Measurements from ENCODE around the gene STOM. TPM values are rescaled to one million over a fixed set of nuclear protein-coding genes. Genes with fewer than 3 reads are reported as not detected.

The STOM gene
- total RNA-seq, 3 donors from 2014 or later (not counting 1 experiment from before 2014, with no cell fraction given): 185 to 241 (median 189) TPM

- H3K27me3 Mint-ChIP-seq (ENCODE audit: low read depth in 2 of 2): no peaks in the 10 kb centered on the region
- H3K4me3 ChIP-seq (ENCODE audit: low read length): no peak overlapping the region
- DNase-seq (no peak), ATAC-seq (no peak)
- H3K27me3 ChIP-seq (ENCODE audit: control insufficient read depth, insufficient read depth, low read length): no peaks in the 10 kb centered on the region
- H3K4me1 ChIP-seq (ENCODE audit: control insufficient read depth, insufficient read depth, low read length): peaks cover 24% of the 10 kb centered on the region
- peaks cover 0 to 3% of the 10 kb centered on the region in 2 donors for H3K9me3 Mint-ChIP-seq
- H3K27ac ChIP-seq (ENCODE audit: low read length): no peak overlapping the region
- peak overlapping the region in 1 of 2 donors; percentile 59 for H3K27ac Mint-ChIP-seq
- intact Hi-C loops (cut with micrococcal nuclease): no loop called here
- H3K36me3 Mint-ChIP-seq: peaks cover 29% of the 10 kb centered on the region
- H3K4me3 Mint-ChIP-seq: no peak overlapping the region
- H3K9me3 ChIP-seq (ENCODE audit: control insufficient read depth, insufficient read depth, low read length): no peaks in the 10 kb centered on the region
- peaks cover 88% of the 10 kb centered on the region for H3K36me3 ChIP-seq (ENCODE audit: control insufficient read depth, insufficient read depth, low read length)
- 90% methylated on average over 6 of the region's 8 CpGs for WGBS (ENCODE audit: insufficient coverage)
- TF ChIP-seq, protein P1, sequence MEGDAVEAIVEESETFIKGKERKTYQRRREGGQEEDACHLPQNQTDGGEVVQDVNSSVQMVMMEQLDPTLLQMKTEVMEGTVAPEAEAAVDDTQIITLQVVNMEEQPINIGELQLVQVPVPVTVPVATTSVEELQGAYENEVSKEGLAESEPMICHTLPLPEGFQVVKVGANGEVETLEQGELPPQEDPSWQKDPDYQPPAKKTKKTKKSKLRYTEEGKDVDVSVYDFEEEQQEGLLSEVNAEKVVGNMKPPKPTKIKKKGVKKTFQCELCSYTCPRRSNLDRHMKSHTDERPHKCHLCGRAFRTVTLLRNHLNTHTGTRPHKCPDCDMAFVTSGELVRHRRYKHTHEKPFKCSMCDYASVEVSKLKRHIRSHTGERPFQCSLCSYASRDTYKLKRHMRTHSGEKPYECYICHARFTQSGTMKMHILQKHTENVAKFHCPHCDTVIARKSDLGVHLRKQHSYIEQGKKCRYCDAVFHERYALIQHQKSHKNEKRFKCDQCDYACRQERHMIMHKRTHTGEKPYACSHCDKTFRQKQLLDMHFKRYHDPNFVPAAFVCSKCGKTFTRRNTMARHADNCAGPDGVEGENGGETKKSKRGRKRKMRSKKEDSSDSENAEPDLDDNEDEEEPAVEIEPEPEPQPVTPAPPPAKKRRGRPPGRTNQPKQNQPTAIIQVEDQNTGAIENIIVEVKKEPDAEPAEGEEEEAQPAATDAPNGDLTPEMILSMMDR (IDR thresholded peaks at IDR 0.05): no peak
- H3K4me1 Mint-ChIP-seq: peaks cover 71 to 81% of the 10 kb centered on the region in 2 donors
These were observed 21.0 kb downstream of the STOM start for GRCh38 chr9:121349009-121349408.

- no peak for DNase-seq
- no peak overlapping the region for H3K4me3 Mint-ChIP-seq
- intact Hi-C loops (cut with micrococcal nuclease): no loop called here
- peaks cover 71 to 81% of the 10 kb centered on the region in 2 donors for H3K4me1 Mint-ChIP-seq
- TF ChIP-seq, protein P1 (IDR thresholded peaks at IDR 0.05): no peak
- peaks cover 37% of the 10 kb centered on the region for H3K36me3 Mint-ChIP-seq
- no peak overlapping the region for H3K27ac Mint-ChIP-seq
- H3K27me3 Mint-ChIP-seq (ENCODE audit: low read depth in 2 of 2): no peaks in the 10 kb centered on the region
- Histone ChIP-seq H3K36me3 (ENCODE audit: control insufficient read depth, insufficient read depth, low read length) (peaks cover 93% of the 10 kb centered on the region), H3K4me3 (ENCODE audit: low read length) (no peak overlapping the region), H3K9me3 (ENCODE audit: control insufficient read depth, insufficient read depth, low read length) (no peaks in the 10 kb centered on the region), H3K27ac (ENCODE audit: low read length) (no peak overlapping the region), H3K4me1 (ENCODE audit: control insufficient read depth, insufficient read depth, low read length) (peaks cover 26% of the 10 kb centered on the region), H3K27me3 (ENCODE audit: control insufficient read depth, insufficient read depth, low read length) (no peaks in the 10 kb centered on the region)
- no peak for ATAC-seq
- H3K9me3 Mint-ChIP-seq: no peaks in the 10 kb centered on the region
- 95% methylated on average over 3 of the region's 3 CpGs for WGBS (ENCODE audit: insufficient coverage)
These were observed 21.8 kb downstream of the STOM start for GRCh38 chr9:121348221-121348620.

- DNase-seq (no peak), ATAC-seq (no peak)
- 96% methylated on average over 3 of the region's 3 CpGs for WGBS (ENCODE audit: insufficient coverage)
- H3K4me3 ChIP-seq (ENCODE audit: low read length): no peak overlapping the region
- peak overlapping the region; percentile 71 to 81 for H3K27ac Mint-ChIP-seq
- H3K9me3 ChIP-seq (ENCODE audit: control insufficient read depth, insufficient read depth, low read length): no peaks in the 10 kb centered on the region
- peaks cover 63 to 70% of the 10 kb centered on the region in 2 donors for H3K4me1 Mint-ChIP-seq
- no peak overlapping the region for H3K27ac ChIP-seq (ENCODE audit: low read length)
- intact Hi-C loops (cut with micrococcal nuclease): no loop called here
- no peaks in the 10 kb centered on the region for H3K9me3 Mint-ChIP-seq
- peaks cover 84% of the 10 kb centered on the region for H3K36me3 ChIP-seq (ENCODE audit: control insufficient read depth, insufficient read depth, low read length)
- TF ChIP-seq, protein P1 (IDR thresholded peaks at IDR 0.05): no peak
- H3K4me3 Mint-ChIP-seq: peak overlapping the region; percentile 31
- H3K27me3 Mint-ChIP-seq (ENCODE audit: low read depth in 2 of 2): no peaks in the 10 kb centered on the region
- H3K27me3 ChIP-seq (ENCODE audit: control insufficient read depth, insufficient read depth, low read length): no peaks in the 10 kb centered on the region
- peaks cover 52% of the 10 kb centered on the region for H3K36me3 Mint-ChIP-seq
- peaks cover 10% of the 10 kb centered on the region for H3K4me1 ChIP-seq (ENCODE audit: control insufficient read depth, insufficient read depth, low read length)
These were observed 25.0 kb downstream of the STOM start for GRCh38 chr9:121345070-121345469.

- H3K4me3 Mint-ChIP-seq: no peak overlapping the region
- TF ChIP-seq, protein P1 (IDR thresholded peaks at IDR 0.05): no peak
- no peak for ATAC-seq
- peak overlapping the region; percentile 71 to 81 for H3K27ac Mint-ChIP-seq
- H3K36me3 Mint-ChIP-seq: peaks cover 50% of the 10 kb centered on the region
- intact Hi-C loops (cut with micrococcal nuclease): no loop called here
- no peak overlapping the region for H3K27ac ChIP-seq (ENCODE audit: low read length)
- WGBS (ENCODE audit: insufficient coverage): 82% methylated on average over 4 of the region's 4 CpGs
- peaks cover 9% of the 10 kb centered on the region for H3K4me1 ChIP-seq (ENCODE audit: control insufficient read depth, insufficient read depth, low read length)
- H3K36me3 ChIP-seq (ENCODE audit: control insufficient read depth, insufficient read depth, low read length): peaks cover 84% of the 10 kb centered on the region
- DNase-seq: no peak
- H3K9me3 Mint-ChIP-seq: no peaks in the 10 kb centered on the region
- no peak overlapping the region for H3K4me3 ChIP-seq (ENCODE audit: low read length)
- no peaks in the 10 kb centered on the region for H3K27me3 ChIP-seq (ENCODE audit: control insufficient read depth, insufficient read depth, low read length)
- no peaks in the 10 kb centered on the region for H3K9me3 ChIP-seq (ENCODE audit: control insufficient read depth, insufficient read depth, low read length)
- H3K4me1 Mint-ChIP-seq: peaks cover 64 to 71% of the 10 kb centered on the region in 2 donors
- no peaks in the 10 kb centered on the region for H3K27me3 Mint-ChIP-seq (ENCODE audit: low read depth in 2 of 2)
These were observed 25.9 kb downstream of the STOM start for GRCh38 chr9:121344184-121344583.

Data from natural killer cell (primary cell).